Activated T-cell treated with anti-CD3 and anti-CD28 coated beads, Interleukin-2, amount 50 U/mL, for 1 hour (primary cell): ENCODE data around the gene SERPINB7.

Experiments
- DNase-seq: peaks from one replicate; pipeline ENCODE4 v3.0.0-alpha.2; 2020

Gene SERPINB7

DNA sequence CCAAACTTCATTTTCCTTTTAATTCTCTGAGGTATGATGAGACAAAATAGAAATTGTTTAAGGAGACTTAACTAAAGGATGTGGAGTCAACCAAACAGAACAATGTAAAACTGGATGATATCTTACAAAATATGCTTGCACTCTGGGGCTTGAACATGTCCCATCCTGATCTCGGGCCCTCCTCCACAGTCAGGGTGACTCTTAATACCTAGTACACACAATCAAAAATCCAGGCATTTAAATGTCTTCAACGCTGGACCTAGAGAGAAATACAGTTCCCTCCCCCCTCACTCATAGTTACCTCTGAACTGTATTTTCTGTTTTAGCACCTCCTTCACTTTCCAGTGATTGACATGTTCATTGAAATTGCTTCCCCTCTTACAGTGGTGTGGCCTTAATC lies 75.4 kb downstream of the SERPINB7 start:
- no peak for DNase-seq
